SIG-M5 treated with dmso at 0.1 percent for 504 hours (cell line): Measurements from ENCODE around the gene PNMT.

Experiments
- DNase-seq: peaks from one replicate; lab custom pipeline; 2025; ENCODE audit not compliant: unreplicated experiment; lab: John Stamatoyannopoulos, UW

PNMT gene

DNA sequence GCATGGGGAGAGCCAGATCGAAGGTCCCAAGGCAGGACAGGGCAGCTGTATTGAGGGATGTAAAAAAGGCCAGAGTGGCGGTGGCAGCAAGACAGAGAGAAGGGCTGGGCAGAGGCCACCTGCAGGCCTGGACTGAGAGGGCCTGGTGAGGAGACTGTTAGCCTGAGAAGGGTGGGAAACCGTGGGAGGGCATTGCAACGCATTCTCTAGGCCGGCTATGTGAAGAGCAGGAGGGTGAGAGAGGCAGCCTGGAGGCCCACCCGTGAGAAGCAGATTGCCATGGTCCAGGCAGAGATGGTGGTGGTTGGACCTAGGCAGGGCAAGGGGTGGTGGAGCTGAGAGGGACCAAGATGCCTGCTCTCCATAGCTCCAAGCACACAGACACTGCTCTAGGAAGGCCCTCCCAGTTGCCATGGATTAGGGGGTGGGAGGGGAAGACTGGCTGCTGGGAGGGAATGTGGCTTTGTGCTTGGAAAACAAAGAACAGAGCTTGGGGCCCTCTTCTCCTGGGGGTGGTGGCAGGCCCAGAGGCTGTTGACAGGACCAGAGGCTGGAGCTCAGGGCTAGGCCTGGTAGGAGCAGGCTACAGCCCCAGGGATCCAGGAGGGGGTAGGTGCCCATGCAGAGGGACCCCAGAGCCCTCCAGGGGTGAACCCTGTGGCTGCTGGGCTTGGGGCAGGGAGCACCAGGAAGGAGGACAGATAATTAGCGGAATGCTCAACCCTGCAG is 15.5 kb upstream of the PNMT start:
- DNase-seq: no peak

DNA sequence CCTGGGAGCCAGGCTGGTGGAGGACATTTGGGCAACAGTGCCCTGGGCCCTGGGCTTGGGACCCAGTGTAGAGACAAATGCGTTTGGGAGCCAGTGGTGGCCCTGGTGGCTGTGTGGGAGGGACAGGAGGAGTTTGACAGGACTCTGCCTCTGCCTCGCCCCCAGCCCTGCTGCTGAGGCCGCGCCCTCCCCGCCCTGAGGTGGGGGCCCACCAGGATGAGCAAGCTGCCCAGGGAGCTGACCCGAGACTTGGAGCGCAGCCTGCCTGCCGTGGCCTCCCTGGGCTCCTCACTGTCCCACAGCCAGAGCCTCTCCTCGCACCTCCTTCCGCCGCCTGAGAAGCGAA is 15.0 kb upstream of the PNMT start:
- DNase-seq: no peak

DNA sequence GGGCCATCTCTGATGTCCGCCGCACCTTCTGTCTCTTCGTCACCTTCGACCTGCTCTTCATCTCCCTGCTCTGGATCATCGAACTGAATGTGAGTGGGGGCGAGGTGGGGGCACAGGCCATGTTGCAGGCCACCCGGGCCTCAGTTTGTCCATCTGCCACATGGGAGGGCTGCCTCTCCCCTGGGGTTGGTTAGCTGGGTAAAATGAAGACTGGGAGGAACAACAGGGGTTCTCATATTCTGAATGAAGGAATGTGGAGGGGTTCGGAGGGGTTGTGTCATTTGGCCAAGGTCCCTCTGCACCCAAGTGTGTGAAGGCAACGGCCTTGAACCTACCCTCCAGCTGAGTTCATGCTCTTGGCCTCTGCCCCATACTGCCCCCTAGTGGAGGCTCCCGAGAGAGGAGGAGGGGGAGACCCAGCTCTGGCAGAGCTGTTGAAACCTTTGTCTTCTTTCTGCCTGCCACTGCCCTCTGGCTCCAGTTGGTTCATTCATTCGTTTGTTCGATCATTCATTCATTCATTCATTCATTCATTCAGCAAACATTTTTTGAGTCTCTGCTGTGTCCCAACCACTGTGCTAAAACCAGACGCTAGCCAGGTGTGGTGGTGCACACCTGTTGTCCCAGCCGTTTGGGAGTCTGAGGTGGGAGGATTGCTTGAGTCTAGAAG is 14.5 kb upstream of the PNMT start:
- DNase-seq: peak; percentile 58

DNA sequence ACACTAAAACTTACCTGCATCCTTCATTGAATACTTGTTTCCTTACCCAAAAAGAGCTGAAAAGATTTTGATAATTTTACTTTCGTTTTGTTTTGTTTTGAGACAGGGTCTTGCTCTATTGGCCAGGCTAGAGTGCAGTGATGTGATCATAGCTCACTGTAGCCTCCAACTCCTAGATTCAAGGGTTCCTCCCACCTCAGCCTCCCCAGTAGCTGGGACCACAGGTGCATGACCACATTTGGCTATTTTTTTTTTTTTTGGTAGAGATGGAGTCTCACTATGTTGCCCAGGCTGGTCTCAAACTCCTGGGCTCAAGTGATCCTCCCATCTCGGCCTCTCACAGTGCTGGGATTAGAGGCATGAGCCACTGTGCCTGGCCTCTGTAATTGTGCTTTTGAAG is 13.1 kb upstream of the PNMT start:
- no peak for DNase-seq

DNA sequence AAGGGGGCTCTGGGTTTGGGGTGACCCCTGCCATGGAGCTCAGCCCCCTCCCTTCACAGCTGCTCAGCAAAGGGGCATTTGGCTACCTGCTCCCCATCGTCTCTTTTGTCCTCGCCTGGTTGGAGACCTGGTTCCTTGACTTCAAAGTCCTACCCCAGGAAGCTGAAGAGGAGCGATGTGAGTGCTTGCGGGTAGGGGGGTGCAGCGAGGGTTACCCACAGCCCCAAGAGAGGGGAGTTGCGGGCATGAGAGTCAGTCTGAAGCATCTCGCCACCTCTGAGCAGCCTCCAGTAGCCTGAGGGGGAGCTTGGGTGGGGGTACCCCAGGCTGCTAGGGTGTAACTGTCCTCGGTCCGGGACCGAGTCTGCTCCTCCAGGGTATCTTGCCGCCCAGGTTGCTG is 9.9 kb upstream of the PNMT start:
- no peak for DNase-seq

DNA sequence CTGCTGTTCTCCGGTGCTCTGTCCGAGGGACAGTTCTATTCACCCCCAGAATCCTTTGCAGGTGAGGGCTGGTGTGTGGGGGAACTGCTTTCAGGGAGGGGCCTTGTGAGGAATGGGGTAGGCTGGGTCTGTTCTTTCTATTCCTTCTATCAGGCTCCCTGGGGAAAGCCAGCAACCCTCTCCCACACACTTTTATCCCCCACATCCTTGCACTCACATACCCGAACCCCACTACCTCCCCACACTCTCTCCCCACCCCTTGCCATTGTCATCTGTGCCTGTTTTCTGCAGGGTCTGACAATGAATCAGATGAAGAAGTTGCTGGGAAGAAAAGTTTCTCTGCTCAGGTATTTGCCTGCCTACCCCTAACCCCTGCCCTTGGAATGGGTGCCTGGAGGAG is 9.5 kb upstream of the PNMT start:
- no peak for DNase-seq

DNA sequence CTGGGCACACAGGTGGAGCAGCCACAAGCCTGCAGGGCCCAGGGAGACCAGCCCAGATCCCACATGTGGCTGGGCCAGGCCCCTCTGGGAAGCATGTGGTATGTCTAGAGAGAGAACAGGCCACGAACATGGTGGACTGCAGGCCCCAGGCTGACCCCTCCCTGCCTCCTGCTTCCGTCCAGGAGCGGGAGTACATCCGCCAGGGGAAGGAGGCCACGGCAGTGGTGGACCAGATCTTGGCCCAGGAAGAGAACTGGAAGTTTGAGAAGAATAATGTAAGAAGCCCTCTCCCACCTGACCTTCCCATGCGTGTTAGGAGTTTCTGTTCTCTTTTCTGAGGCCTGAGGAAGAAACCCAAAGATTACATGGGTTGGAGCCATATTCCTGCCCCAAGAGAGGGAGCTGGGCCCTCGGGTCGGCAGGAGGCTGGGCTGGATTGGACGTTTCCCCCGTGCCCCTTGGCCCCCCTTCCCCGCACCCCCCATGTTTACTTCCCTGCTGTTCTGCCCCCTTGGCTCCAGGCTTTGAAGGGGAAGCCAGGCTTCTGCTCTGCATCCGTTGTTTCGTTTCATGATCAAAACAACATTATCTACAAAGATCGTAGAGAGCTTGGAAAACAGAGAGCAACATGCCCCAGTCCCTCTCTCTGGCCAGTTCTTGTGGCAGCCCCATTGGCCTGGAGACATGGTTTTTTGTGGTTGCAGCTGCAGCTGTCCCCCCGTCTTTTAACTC is 8.8 kb upstream of the PNMT start:
- peak; percentile 37 for DNase-seq

DNA sequence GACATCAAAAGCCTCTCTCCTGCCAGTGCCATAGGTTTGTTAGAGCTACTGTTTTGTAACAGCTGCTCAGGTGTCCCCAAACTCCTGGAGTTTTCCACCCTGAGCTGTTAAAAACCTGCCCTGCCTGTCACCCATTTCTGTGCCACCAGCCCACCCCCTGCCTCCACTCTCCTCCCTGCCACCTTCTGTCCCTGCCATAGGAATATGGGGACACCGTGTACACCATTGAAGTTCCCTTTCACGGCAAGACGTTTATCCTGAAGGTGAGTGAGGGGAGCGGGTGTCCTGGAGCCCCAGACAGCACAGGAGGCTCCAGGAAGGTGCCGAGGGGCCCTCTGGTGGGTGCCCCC is 8.3 kb upstream of the PNMT start:
- DNase-seq: no peak

DNA sequence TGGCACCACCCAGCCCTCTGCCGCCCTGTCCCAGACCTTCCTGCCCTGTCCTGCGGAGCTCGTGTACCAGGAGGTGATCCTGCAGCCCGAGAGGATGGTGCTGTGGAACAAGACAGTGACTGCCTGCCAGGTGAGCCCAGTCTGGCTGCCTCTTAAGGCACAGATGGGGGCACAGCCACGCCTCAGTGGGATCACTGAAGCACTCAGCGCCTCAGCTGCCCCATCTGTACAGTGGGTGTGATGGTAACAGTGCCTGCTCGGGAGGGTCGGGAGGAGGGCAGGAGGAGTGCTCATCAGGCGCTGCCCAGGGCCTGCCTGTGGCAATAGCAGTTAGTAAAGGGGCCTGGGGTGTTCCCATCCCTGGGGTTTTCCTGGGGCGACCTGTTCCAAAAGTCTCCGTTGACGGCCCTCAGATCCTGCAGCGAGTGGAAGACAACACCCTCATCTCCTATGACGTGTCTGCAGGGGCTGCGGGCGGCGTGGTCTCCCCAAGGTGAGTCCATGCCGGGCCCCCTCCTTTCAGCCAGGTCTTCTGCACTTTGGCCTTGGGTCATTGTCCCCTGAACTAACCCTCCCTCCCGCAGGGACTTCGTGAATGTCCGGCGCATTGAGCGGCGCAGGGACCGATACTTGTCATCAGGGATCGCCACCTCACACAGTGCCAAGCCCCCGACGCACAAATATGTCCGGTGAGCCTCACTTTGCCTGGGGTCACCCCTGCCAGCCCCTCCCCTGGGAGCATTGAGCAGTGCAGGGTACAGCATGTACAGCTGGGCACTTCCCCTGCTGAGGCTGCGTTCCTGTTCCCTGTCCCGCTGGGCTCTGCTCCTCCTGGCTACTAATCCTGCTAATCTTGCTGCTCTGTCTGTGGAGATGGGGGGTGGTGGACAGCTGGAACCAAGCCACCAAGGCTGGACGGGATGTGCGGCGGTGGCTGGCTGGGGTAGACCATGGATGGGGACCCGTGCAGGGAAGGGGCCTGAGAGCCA is 7.6 kb upstream of the PNMT start:
- no peak for DNase-seq

DNA sequence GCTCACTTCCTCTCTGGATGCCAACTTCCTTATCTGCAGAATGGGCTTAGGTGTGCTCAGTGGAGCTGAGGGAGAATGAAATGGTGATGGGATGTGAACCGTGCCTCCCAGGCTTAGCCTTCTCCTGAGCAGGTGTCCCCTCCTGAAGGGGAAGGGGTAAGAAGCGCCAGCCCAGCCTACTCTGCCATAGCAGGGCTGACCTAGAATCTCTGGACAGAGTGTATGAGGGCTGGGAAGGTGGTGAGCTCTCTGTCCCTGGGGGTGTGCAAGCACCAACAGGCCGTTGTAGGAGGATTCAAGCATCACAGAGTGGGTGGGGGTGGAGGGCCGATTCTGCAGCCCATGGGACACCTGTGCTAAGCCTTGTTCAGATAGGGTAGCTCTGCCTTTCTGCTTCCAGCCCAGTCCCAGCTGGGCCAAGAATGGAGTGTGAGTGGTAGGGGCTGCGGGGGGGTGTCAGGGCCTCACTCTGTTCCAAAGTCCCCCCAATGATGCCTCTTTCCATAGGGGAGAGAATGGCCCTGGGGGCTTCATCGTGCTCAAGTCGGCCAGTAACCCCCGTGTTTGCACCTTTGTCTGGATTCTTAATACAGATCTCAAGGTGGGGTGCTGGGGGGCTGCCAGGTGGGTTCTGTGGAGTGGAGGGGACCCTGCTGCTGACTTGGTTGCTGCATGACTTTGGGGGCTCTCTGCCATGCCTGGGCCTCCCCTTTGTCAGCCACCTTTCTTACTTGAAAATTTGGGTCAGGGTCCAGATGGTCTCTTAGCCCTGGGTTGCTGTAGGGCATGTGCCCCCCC is 6.3 kb upstream of the PNMT start:
- DNase-seq: no peak

DNA sequence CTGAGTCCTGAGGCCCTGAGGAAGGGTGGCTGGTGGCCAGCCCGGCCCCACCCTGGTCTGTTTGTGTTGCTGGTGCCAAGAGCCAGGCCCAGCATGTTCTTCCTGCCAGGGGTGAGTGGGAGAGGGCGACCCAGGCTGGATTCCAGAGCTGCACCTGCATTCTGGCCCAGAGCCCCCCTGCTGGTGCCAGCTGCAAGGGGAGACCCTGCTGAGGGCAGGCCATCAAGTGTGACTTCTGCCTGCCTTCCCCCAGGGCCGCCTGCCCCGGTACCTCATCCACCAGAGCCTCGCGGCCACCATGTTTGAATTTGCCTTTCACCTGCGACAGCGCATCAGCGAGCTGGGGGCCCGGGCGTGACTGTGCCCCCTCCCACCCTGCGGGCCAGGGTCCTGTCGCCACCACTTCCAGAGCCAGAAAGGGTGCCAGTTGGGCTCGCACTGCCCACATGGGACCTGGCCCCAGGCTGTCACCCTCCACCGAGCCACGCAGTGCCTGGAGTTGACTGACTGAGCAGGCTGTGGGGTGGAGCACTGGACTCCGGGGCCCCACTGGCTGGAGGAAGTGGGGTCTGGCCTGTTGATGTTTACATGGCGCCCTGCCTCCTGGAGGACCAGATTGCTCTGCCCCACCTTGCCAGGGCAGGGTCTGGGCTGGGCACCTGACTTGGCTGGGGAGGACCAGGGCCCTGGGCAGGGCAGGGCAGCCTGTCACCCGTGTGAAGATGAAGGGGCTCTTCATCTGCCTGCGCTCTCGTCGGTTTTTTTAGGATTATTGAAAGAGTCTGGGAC is 5.5 kb upstream of the PNMT start:
- no peak for DNase-seq

DNA sequence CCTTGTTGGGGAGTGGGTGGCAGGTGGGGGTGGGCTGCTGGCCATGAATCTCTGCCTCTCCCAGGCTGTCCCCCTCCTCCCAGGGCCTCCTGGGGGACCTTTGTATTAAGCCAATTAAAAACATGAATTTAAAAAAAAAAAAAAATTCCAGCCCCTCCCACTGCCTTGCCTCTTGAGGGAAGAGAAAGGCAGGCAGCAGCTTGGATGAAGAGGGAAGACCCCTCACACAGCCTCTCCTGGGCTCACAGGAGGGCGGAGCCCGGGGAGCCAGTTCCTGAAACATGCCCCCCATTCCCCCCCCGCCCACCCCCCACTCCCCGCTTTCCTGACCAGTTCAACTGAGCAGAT is 4.9 kb upstream of the PNMT start:
- no peak for DNase-seq

DNA sequence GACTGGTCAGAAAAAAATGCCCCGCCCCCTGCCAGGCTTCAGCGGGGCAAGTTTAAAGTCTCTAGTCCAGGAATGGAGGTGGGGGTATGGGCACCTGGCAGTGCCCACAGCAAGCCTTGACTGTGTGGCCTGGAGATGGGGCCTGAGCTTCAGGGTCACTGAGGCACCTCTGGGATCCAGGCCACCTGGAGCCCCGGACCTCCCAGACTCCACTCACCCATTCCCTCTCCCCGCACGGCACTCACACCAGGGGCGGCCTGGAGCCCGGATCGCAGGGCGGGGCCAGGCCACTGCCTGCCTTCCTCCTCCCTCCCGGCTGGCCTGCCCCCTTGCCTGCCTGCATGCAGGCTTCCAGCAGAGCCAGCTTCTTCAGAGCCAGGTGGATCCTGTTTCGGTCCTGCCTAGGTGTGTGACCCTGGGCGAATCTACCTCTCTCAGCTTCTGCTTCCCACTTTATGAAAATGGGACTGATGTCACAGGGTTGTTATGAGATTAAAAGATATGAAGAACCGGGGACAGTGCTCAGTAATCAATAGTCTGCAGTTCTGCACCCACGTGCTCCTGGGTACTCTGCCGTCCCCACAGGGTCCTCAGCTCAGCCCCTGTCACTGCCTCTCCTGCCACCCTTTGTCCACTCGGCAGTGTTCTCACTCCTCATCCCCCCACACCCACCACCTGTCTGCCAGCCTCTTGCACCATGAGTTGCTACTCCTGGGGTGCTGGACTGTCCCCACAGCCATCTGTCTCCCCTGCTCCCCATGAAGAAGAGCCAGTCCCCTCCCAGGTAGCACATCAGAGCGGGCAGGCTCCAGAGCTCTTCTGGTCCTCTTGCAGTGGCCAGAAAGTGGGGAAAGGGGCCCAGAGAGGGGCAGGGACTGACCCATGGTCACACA is 4.3 kb upstream of the PNMT start:
- DNase-seq: no peak

DNA sequence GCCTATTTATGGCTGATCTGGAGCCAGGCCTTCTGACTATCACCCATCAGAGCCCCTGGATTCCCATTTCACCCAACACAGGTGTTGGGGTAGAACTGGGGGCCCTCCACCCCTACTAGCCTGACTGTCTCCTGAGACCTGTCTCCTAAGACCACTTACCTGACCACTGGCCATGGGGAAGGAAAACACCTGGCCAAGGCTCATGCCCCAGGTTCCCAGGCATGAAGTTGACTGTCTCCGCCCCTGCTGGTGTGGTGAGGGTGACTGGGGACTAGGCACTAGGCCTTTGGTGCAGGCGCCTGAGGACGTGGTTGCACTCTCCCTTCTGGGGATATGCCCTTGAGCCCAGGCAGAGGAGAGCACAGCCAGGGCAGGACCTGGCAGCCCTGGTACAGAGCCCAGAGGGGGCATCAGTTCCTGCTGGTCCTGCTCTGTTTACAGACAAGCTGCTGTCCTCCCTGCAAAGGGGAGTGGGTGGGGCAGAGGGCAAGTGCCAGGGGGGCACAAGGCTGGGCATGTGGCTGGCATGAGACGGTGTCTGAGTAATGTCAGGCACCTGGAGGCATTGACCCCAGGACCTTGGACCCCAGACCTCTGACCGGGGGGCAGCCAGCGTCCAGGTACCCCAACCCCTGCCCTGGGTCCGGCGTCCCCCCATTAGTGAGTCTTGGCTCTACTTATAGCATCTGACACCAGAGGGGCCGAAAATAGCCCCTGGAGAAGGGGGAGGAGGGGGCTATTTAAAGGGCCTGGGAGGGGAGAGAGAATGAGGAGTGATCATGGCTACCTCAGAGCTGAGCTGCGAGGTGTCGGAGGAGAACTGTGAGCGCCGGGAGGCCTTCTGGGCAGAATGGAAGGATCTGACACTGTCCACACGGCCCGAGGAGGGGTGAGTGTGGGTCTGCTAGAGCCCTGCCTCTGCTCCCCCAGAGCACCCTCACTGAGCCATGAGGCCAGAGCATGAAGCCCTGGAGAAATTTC is 3.4 kb upstream of the PNMT start, which contains the start of gene TCAP:
Gene TCAP, plus strand, starts transcription at position 769 of the 981 bp plus-strand sequence. Its CDS starts 11 bp downstream, at position 780.
- DNase-seq: no peak

DNA sequence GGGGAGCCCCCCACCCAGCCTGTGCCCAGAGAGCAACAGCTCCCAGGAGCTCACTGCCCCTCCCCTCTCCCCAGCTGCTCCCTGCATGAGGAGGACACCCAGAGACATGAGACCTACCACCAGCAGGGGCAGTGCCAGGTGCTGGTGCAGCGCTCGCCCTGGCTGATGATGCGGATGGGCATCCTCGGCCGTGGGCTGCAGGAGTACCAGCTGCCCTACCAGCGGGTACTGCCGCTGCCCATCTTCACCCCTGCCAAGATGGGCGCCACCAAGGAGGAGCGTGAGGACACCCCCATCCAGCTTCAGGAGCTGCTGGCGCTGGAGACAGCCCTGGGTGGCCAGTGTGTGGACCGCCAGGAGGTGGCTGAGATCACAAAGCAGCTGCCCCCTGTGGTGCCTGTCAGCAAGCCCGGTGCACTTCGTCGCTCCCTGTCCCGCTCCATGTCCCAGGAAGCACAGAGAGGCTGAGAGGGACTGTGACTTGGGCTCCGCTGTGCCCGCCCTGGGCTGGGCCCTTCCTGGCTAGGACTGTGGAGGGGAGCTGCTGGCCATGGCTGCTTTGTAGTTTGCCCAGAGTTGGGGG is 2.5 kb upstream of the PNMT start:
- DNase-seq: no peak

DNA sequence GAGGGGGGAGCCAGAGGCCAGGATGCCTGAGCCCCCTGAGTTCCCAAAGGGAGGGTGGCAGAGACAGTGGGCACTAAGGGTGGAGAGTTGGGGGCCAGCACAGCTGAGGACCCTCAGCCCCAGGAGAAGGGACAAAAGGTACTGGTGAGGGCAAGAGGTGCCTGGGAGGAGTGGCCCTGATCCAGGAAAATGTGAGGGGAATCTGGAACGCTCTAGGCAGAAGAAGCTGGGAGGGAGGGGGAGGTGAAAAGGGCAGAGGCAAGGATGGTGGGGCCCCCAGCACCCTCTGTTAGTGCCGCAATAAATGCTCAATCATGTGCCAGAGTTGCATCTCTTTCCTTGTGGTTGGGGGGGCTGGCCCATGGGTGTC is 2.0 kb upstream of the PNMT start:
- no peak for DNase-seq

DNA sequence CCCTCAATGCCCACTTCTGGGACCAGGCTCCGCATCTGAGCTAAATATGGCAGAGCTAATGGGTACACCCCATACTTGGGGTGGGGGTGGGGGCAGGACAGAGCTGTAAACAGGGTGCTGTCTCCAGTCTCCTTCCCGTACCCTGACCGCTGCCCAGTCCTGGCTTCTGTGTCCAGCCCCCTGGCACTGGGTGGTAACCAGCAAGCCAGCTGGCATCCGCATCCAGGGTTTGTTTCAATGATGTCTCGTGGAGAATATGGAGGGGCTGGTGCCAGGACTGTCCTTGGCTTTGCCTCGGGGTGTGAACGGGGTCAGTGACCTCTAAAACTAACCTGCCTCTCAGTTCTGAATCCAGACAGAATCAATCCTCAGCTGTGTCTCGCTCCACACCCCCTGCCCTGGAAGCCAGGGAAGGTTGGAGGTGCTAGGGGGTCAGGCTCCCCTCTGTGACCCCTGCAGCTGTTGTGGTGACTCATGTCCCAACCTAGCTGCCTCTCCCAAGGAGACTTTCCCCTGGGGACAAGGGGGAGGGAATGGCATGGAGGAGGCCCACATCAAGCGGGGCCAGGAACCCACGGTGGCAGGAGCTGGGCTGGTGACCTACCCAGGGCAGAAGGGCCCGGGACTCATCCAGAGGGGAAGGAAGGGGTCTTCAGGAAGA is 1.5 kb upstream of the PNMT start:
- no peak for DNase-seq
